Uterus (tissue), 4 donors: ENCODE measurements around the gene FAM200B. TPM values are rescaled to one million over a fixed set of nuclear protein-coding genes. Genes with fewer than 3 reads are reported as not detected.

ENCODE experiments used
- DNase-seq, 2 donors: peaks; one replicate each; pipeline ENCODE4 v3.0.0-alpha.2; 2019 to 2020
- H3K27ac ChIP-seq, 2 donors: fragments of 200-600 bp; sonication (generic); 1 replicate in 1 of 2; 2 replicates in 1 of 2; pipeline ENCODE4 v1.5.1; 2016 to 2018
- H3K27me3 ChIP-seq, 2 donors: fragments of 200-600 bp; sonication (generic); one replicate each; pipeline ENCODE4 v1.5.1; 2018 to 2019; ENCODE audit warnings: control low read depth in 1 of 2
- H3K36me3 ChIP-seq, 2 donors: fragments of 200-600 bp; sonication (generic); one replicate each; pipeline ENCODE4 v1.5.1; 2019; ENCODE audit warnings: control low read depth in 1 of 2
- H3K4me1 ChIP-seq, 2 donors: fragments of 200-600 bp; sonication (generic); one replicate each; pipeline ENCODE4 v1.5.1; 2018 to 2019; ENCODE audit warnings: control low read depth in 1 of 2
- H3K4me3 ChIP-seq, 2 donors: fragments of 200-600 bp; sonication (generic); 1 replicate in 1 of 2; 2 replicates in 1 of 2; pipeline ENCODE4 v1.5.1; 2018 to 2019; ENCODE audit warnings: mild to moderate bottlenecking in 1 of 2
- H3K9me3 ChIP-seq, 2 donors: fragments of 200-600 bp; sonication (generic); one replicate each; pipeline ENCODE4 v1.5.1; 2019; ENCODE audit warnings: control low read depth in 1 of 2
- CTCF ChIP-seq, 4 experiments: fragments of 200-600 bp in 2 of 4; fragments of 450-650 bp in 2 of 4; sonication (generic) in 2 of 4; IDR thresholded peaks; one replicate each; pipeline ENCODE4 v1.5.1; 2016 to 2019; ENCODE audit warnings: antibody characterized with exemption in 4 of 4, mild to moderate bottlenecking in 2 of 4, moderate library complexity in 1 of 4
- POLR2A ChIP-seq, 2 donors: fragments of 450-650 bp; IDR thresholded peaks; one replicate each; pipeline ENCODE4 v1.6.1; 2016; ENCODE audit warnings: antibody characterized with exemption in 2 of 2, mild to moderate bottlenecking in 1 of 2, moderate library complexity in 1 of 2
- intact Hi-C: fragments of 100-400 bp; cut with DNase I; formaldehyde crosslinking; loops from one replicate; pipeline ENCODE4 v1.15.1; 2023; ENCODE audit warnings: low total_unique reads
- total RNA-seq, 4 donors: library from RNA; depleted of rRNA in 3 of 4; stranded (reverse); fragments of >200 nt in 3 of 4; gene quantifications; one replicate each; pipeline versions ENCODE4 v1.1.0 to v1.2.4, GENCODE V29; 2014 to 2023
- donor health status: DM: yes; HTN: yes; CAD: no.

FAM200B gene
- total RNA-seq, 4 donors from 2014 or later, result 41.7 to 104 (median 54.8) TPM

GRCh38 chr4:15712214-15712613 lies 30.6 kb downstream of the FAM200B start:
- H3K4me3 ChIP-seq, result no peak overlapping the region
- H3K27me3 ChIP-seq, result no peaks in the 10 kb centered on the region
- H3K9me3 ChIP-seq, result no peaks in the 10 kb centered on the region
- H3K36me3 ChIP-seq, result no peaks in the 10 kb centered on the region
- intact Hi-C loops, result no loop called here
- H3K27ac ChIP-seq, result no peak overlapping the region
- TF ChIP-seq POLR2A (IDR thresholded peaks at IDR 0.05) (no peak), CTCF (IDR thresholded peaks at IDR 0.05) (no peak)
- no peaks in the 10 kb centered on the region for H3K4me1 ChIP-seq
- no peak for DNase-seq

- no peaks in the 10 kb centered on the region for H3K36me3 ChIP-seq
- intact Hi-C loops, result no loop called here
- no peaks in the 10 kb centered on the region for H3K27me3 ChIP-seq
- no peaks in the 10 kb centered on the region for H3K9me3 ChIP-seq
- no peak overlapping the region for H3K4me3 ChIP-seq
- no peak for DNase-seq
- no peak for TF ChIP-seq CTCF (IDR thresholded peaks at IDR 0.05)
- no peak for TF ChIP-seq POLR2A (IDR thresholded peaks at IDR 0.05)
- H3K27ac ChIP-seq, result no peak overlapping the region
- no peaks in the 10 kb centered on the region for H3K4me1 ChIP-seq
Observed at GRCh38 chr4:15714141-15714540, 32.5 kb downstream of the FAM200B start.

- no peak for DNase-seq
- Histone ChIP-seq H3K4me1 (no peaks in the 10 kb centered on the region), H3K36me3 (no peaks in the 10 kb centered on the region), H3K27ac (no peak overlapping the region), H3K4me3 (no peak overlapping the region), H3K27me3 (no peaks in the 10 kb centered on the region), H3K9me3 (no peaks in the 10 kb centered on the region)
- TF ChIP-seq POLR2A (IDR thresholded peaks at IDR 0.05), result no peak
- no peak for TF ChIP-seq CTCF (IDR thresholded peaks at IDR 0.05)
- intact Hi-C loops, result no loop called here
Observed at GRCh38 chr4:15714646-15715435, 33.2 kb downstream of the FAM200B start.

- Histone ChIP-seq H3K9me3 (no peaks in the 10 kb centered on the region), H3K27ac (no peak overlapping the region), H3K4me1 (no peaks in the 10 kb centered on the region), H3K4me3 (no peak overlapping the region), H3K36me3 (no peaks in the 10 kb centered on the region), H3K27me3 (no peaks in the 10 kb centered on the region)
- no peak for DNase-seq
- intact Hi-C loops, result no loop called here
- TF ChIP-seq CTCF (IDR thresholded peaks at IDR 0.05) (no peak), POLR2A (IDR thresholded peaks at IDR 0.05) (no peak)
Observed at GRCh38 chr4:15716115-15716514, 34.5 kb downstream of the FAM200B start.

GRCh38 chr4:15717086-15717485 lies 35.5 kb downstream of the FAM200B start:
- intact Hi-C loops, result no loop called here
- H3K27ac ChIP-seq, result no peak overlapping the region
- H3K27me3 ChIP-seq, result no peaks in the 10 kb centered on the region
- TF ChIP-seq CTCF (IDR thresholded peaks at IDR 0.05), result no peak
- no peak for TF ChIP-seq POLR2A (IDR thresholded peaks at IDR 0.05)
- H3K4me3 ChIP-seq, result no peak overlapping the region
- no peaks in the 10 kb centered on the region for H3K36me3 ChIP-seq
- H3K4me1 ChIP-seq, result no peaks in the 10 kb centered on the region
- H3K9me3 ChIP-seq, result no peaks in the 10 kb centered on the region
- no peak for DNase-seq
